Testis (tissue), 3 donors: ENCODE results near the gene OAF. TPM values are rescaled to one million over a fixed set of nuclear protein-coding genes. Genes with fewer than 3 reads are reported as not detected.
"Not testable (repeated sequence)": the region's sequence is repeated elsewhere in the genome, so short reads cannot be mapped to it uniquely, and the experiment has no call there.

Source experiments
- DNase-seq: peaks from one replicate; pipeline ENCODE4 v3.0.0-alpha.2; 2019
- H3K27ac ChIP-seq, 2 donors: fragments of 200-600 bp; sonication (generic); one replicate each; pipeline ENCODE4 v1.5.1; 2019
- H3K27me3 ChIP-seq: fragments of 200-600 bp; sonication (generic); one replicate; pipeline ENCODE4 v1.5.1; 2019
- H3K36me3 ChIP-seq: fragments of 200-600 bp; sonication (generic); one replicate; pipeline ENCODE4 v1.5.1; 2017; ENCODE audit warnings: low read depth; ENCODE audit errors: missing control alignments
- H3K4me1 ChIP-seq: fragments of 200-600 bp; sonication (generic); one replicate; pipeline ENCODE4 v1.5.1; 2019
- H3K4me3 ChIP-seq, 2 donors: fragments of 200-600 bp; sonication (generic); one replicate each; pipeline ENCODE4 v1.5.1; 2017 to 2019
- H3K9me3 ChIP-seq: fragments of 200-600 bp; sonication (generic); one replicate; pipeline ENCODE4 v1.5.1; 2017
- POLR2A ChIP-seq: fragments of 450-650 bp; IDR thresholded peaks from one replicate; pipeline ENCODE4 v1.6.1; 2017; ENCODE audit warnings: antibody characterized with exemption, mild to moderate bottlenecking, moderate library complexity
- WGBS, 2 donors: methylation state at CpG; one replicate each; pipeline ENCODE4 v1.1.5; 2018; 5-methylcytosine and 5-hydroxymethylcytosine counted together
- intact Hi-C: fragments of 100-400 bp; cut with DNase I; formaldehyde crosslinking; loops from one replicate; pipeline ENCODE4 v1.15.1; 2023; ENCODE audit warnings: low total_unique reads
- polyA plus RNA-seq: library from polyadenylated mRNA; stranded (reverse); fragments of 350-450 nt; fragmentation: Illumina TruSeq; extraction: RNeasy Lipid Tissue Mini Kit (QIAGEN cat#74804); gene quantifications from one replicate; pipeline ENCODE4 v1.2.3, GENCODE V29; 2014; ENCODE audit warnings: low read depth, low replicate concordance; ENCODE audit not compliant: insufficient read depth
- total RNA-seq, 2 donors: library from RNA; depleted of rRNA; stranded (reverse); fragments of >200 nt; gene quantifications; one replicate each; pipeline ENCODE4 v1.2.3, GENCODE V29; 2016
- TF ChIP-seq, protein P1 (sequence below), 3 experiments: fragments of 450-650 bp in 2 of 3; fragments of 200-600 bp in 1 of 3; sonication (generic) in 1 of 3; IDR thresholded peaks; one replicate each; pipeline ENCODE4 v1.5.1; 2016 to 2019; ENCODE audit warnings: antibody characterized with exemption in 3 of 3, mild to moderate bottlenecking in 2 of 3, moderate library complexity in 1 of 3

The OAF gene
- total and polyA plus RNA-seq, 3 donors from 2014 or later, result 8.5 to 22.6 (median 11.0) TPM

- Histone ChIP-seq H3K27me3 (no peaks in the 10 kb centered on the region), H3K9me3 (no peaks in the 10 kb centered on the region), H3K4me1 (no peaks in the 10 kb centered on the region), H3K27ac (no peak overlapping the region), H3K36me3 (no peaks in the 10 kb centered on the region), H3K4me3 (no peak overlapping the region)
- DNase-seq, result no peak
- intact Hi-C loops, result no loop called here
- TF ChIP-seq POLR2A, result no peak
- TF ChIP-seq, protein P1, sequence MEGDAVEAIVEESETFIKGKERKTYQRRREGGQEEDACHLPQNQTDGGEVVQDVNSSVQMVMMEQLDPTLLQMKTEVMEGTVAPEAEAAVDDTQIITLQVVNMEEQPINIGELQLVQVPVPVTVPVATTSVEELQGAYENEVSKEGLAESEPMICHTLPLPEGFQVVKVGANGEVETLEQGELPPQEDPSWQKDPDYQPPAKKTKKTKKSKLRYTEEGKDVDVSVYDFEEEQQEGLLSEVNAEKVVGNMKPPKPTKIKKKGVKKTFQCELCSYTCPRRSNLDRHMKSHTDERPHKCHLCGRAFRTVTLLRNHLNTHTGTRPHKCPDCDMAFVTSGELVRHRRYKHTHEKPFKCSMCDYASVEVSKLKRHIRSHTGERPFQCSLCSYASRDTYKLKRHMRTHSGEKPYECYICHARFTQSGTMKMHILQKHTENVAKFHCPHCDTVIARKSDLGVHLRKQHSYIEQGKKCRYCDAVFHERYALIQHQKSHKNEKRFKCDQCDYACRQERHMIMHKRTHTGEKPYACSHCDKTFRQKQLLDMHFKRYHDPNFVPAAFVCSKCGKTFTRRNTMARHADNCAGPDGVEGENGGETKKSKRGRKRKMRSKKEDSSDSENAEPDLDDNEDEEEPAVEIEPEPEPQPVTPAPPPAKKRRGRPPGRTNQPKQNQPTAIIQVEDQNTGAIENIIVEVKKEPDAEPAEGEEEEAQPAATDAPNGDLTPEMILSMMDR (IDR thresholded peaks at IDR 0.05), result no peak
- WGBS, 2 donors, result 79 to 81% methylated on average over 13 of the region's 13 CpGs
Observed at GRCh38 chr11:120244476-120245365, 33.9 kb downstream of the OAF start.

- no peak for DNase-seq
- Histone ChIP-seq H3K4me3 (no peak overlapping the region), H3K9me3 (no peaks in the 10 kb centered on the region), H3K27ac (no peak overlapping the region), H3K36me3 (no peaks in the 10 kb centered on the region), H3K4me1 (no peaks in the 10 kb centered on the region), H3K27me3 (no peaks in the 10 kb centered on the region)
- intact Hi-C loops, result no loop called here
- 90% methylated on average over 1 of the region's 1 CpG for WGBS, 2 donors
- no peak for TF ChIP-seq POLR2A
Observed at GRCh38 chr11:120245434-120245833, 34.6 kb downstream of the OAF start.

- WGBS, 2 donors, result 66 to 74% methylated on average over 9 of the region's 9 CpGs
- no peaks in the 10 kb centered on the region for H3K4me1 ChIP-seq
- intact Hi-C loops, result no loop called here
- DNase-seq, result no peak
- no peaks in the 10 kb centered on the region for H3K9me3 ChIP-seq
- H3K27me3 ChIP-seq, result no peaks in the 10 kb centered on the region
- H3K36me3 ChIP-seq, result no peaks in the 10 kb centered on the region
- TF ChIP-seq, protein P1 (IDR thresholded peaks at IDR 0.05), result no peak
- H3K4me3 ChIP-seq, result no peak overlapping the region
- H3K27ac ChIP-seq, result no peak overlapping the region
Observed at GRCh38 chr11:120248551-120249278, 37.9 kb downstream of the OAF start.

DNA sequence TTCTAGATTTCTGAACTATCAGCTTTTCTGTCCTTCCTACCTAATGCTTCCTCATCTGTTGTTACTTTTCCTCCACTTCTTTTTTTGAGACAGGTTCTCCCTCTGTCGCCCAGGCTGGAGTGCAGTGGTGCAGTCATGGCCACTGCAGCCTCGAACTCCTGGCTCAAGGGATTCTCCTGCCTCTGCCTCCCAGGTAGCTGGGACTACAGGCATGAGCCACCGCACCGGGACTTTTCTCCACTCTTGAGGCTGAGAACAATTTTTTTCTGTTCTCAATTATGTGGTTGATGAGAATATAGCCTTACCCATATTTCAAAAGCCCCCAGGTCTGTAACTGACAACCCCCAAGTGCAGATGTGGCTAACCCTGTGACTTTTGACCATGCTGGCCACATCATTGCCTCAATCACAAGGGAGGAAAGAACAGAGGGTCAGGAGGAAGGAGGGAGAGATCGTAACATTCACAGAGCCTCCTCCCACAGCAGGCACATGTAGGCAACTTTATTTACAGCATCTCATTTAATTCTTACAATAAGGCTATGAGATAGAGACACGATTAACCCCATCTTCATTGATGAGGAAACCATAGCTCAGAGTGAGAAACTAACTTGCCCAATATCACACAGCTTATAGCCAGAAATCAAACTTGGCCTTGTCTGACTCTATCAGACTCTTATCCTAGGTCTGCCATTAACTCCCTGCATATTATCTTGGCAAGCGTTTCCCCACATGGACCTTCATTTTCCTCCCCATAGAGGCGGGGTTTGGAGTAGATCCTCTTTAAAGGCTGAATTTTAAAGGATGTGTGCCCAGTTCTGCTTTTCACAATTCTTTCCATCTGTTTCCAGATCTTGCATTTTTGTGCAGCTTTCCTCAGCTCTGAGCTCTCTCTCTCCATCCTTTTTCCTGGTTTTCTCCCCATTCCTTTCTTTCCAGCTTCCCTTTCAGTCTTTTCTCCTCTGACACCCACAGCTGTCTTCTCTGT lies 38.7 kb downstream of the OAF start:
- WGBS, 2 donors, result 76 to 83% methylated on average over 8 of the region's 8 CpGs
- TF ChIP-seq POLR2A, result no peak
- TF ChIP-seq, protein P1 (IDR thresholded peaks at IDR 0.05), result no peak
- H3K27me3 ChIP-seq, result no peaks in the 10 kb centered on the region
- no peak for DNase-seq
- no peaks in the 10 kb centered on the region for H3K9me3 ChIP-seq
- intact Hi-C loops, result no loop called here
- no peak overlapping the region for H3K4me3 ChIP-seq
- no peaks in the 10 kb centered on the region for H3K36me3 ChIP-seq
- H3K4me1 ChIP-seq, result no peaks in the 10 kb centered on the region
- H3K27ac ChIP-seq, result no peak overlapping the region

GRCh38 chr11:120253377-120253776 lies 42.5 kb downstream of the OAF start:
- 93 to 97% methylated on average over 13 of the region's 13 CpGs for WGBS, 2 donors
- H3K27me3 ChIP-seq, H3K4me1 ChIP-seq: not testable (repeated sequence)

More at GRCh38 chr11:120253377-120253776, 42.5 kb downstream of the OAF start:
- DNase-seq, H3K4me3 ChIP-seq, H3K36me3 ChIP-seq, H3K27ac ChIP-seq, intact Hi-C loops, H3K9me3 ChIP-seq: not testable (repeated sequence)
